ENCODE results near the gene TMEM95. TPM values are rescaled to one million over a fixed set of nuclear protein-coding genes. Genes with fewer than 3 reads are reported as not detected.

TMEM95 gene
- total RNA-seq, 2 experiments from 2014 or later, result not detected

DNA sequence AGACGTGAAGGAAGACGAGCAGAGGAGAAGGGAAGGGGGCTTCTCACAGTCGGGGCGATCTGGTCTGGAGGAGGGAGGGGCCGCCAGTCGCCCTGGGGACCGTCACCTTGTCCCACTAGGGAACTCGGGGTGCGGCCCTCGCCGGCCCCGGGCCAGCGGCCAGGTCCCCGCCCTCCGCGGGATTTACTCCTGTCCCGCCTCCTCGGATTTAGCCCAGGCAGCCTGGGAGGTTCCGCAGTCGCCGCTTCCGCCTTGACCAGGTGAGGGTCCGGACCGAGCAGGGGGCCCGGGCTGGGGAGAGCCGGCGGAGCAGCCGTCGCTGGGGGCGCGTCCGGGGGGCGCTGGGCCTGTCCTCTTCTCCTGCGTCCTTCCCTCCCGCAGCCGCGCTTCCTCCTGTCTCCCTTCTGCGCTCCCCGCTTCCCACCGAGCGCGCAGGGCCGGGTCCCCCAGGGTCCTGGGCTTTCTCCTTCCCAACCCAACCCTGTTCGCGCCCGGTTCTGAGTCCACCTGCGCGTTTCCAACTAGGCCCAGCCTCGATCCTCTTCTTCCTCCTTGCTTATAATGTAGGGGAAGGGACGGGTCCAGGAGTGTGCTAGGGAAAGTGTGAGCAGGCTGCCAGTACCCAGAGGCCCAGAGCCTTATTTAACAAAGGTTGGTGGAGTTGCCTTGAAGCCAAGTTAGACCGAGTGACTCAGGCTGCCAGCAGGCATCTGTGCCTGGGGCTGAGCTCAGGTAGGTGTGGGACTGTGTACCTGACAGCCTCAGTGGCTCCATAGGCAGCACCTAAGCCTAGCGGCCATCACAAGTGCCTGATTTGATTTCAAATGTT, 26.1 kb downstream of the TMEM95 start, which contains the start of gene TNK1:
TNK1 (plus strand) TSS at position 235 of the 829 bp plus-strand sequence. CDS start 1,838 bp downstream, outside the sequence.
- peaks cover 39% of the 10 kb centered on the region for H3K27me3 Mint-ChIP-seq (ENCODE audit: low read depth)
- POLR2A ChIA-PET, result no interaction called here

DNA sequence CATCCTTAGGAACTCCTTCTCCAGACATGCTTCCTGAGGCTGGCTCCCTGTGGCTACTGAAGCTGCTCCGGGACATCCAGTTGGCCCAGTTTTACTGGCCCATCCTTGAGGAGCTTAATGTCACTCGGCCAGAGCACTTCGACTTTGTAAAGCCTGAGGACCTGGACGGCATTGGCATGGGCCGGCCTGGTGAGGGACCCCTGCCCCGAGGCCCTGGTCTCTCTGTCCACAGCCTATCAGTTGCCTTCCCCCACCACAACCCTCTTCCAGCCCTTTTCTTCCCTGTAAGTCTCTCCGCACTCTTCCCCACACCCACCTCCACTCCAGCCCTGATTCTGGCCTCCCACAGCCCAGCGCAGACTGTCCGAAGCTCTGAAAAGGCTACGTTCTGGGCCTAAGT, 27.9 kb downstream of the TMEM95 start:
- H3K9me3 Mint-ChIP-seq (ENCODE audit: insufficient read depth), result no peaks in the 10 kb centered on the region
- CTCF ChIA-PET, result interaction anchor here (1.1 to 1.8 kb wide), 4 partner anchors 29 to 177 kb away, joined by 3 to 6 read pairs (median 4); no protein-coding TSS in a partner anchor
- peak overlapping the region; percentile 27 for H3K4me3 Mint-ChIP-seq
- no peaks in the 10 kb centered on the region for H3K36me3 Mint-ChIP-seq (ENCODE audit: low read depth)
- DNase-seq (no peak), ATAC-seq (no peak)
- no peak overlapping the region for H3K27ac Mint-ChIP-seq
- POLR2A ChIA-PET, result no interaction called here
- H3K27me3 Mint-ChIP-seq (ENCODE audit: low read depth), result peaks cover 33% of the 10 kb centered on the region
- H3K4me1 Mint-ChIP-seq (ENCODE audit: low read depth), result peaks cover 8% of the 10 kb centered on the region

More for the DNA sequence above, 26.1 kb downstream of the TMEM95 start, which contains the start of gene TNK1:
- Mint-ChIP-seq H3K27ac (no peak within 1 kb of the TSS), H3K4me3 (no peak within 1 kb of the TSS), H3K4me1 (ENCODE audit: low read depth) (peaks cover 8% of the 10 kb centered on the region), H3K9me3 (ENCODE audit: insufficient read depth) (no peaks in the 10 kb centered on the region), H3K36me3 (ENCODE audit: low read depth) (no peaks in the 10 kb centered on the region)
- ATAC-seq (no peak), DNase-seq (no peak)
- CTCF ChIA-PET, result interaction anchor here (1.8 kb wide), 1 partner anchor 179 kb away, joined by 6 read pairs; no protein-coding TSS in a partner anchor

DNA sequence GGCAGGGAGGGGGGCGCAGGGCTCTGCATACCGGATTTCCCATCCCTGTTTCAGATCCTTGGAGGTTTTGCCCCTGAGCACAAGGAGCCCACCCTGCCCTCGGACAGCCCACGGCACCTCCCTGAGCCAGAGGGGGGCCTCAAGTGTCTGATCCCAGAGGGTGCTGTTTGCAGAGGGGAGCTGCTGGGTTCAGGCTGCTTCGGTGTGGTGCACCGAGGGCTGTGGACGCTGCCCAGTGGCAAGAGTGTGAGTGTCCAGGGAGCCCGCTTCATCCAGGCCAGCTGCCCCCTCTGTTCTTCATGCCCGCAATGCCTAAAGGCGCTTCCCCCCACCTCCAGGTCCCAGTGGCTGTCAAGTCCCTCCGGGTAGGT, 28.4 kb downstream of the TMEM95 start:
- Mint-ChIP-seq H3K4me3 (no peak overlapping the region), H3K27ac (no peak overlapping the region)
- POLR2A ChIA-PET, result interaction anchor here (1.0 to 1.5 kb wide), 3 partner anchors 23 to 101 kb away, joined by 3 to 5 read pairs (median 4); partner anchors contain the start of genes FGF11 and POLR2A

DNA sequence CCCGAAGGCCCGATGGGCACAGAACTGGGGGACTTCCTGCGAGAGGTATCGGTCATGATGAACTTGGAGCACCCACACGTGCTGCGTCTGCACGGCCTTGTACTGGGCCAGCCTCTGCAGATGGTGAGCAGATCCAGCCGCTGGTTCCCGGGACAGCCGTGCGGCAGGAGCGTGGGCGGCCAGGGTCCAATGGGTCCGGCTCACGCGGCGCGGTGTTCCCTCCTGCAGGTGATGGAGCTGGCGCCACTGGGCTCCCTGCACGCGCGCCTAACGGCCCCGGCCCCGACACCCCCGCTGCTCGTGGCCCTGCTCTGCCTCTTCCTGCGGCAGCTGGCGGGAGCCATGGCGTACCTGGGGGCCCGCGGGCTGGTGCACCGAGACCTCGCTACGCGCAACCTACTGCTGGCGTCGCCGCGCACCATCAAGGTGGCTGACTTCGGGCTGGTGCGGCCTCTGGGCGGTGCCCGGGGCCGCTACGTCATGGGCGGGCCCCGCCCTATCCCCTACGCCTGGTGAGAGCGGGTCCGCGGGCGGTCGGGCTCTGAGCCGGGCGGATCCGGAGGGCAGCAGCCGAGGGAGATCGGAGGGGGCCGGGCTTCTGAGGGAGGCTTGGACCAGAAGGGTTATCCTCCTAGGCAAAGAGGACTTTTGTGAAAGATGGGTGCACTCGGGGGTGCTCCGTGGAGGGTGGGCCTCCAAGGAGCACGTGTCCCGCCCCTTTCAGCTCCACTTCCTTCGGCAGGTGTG, 29.0 kb downstream of the TMEM95 start:
- ChIA-PET POLR2A (interaction anchor here (0.6 to 1.5 kb wide), 6 partner anchors 20 to 134 kb away, joined by 3 to 5 read pairs (median 4); partner anchors contain the start of genes FGF11, POLR2A and TMEM256), CTCF (interaction anchor here (0.8 to 1.9 kb wide), 6 partner anchors 27 to 177 kb away, joined by 3 to 6 read pairs (median 4); no protein-coding TSS in a partner anchor)
- peak; percentile 98 for ATAC-seq
- Mint-ChIP-seq H3K9me3 (ENCODE audit: insufficient read depth) (no peaks in the 10 kb centered on the region), H3K4me1 (ENCODE audit: low read depth) (peaks cover 8% of the 10 kb centered on the region), H3K27me3 (ENCODE audit: low read depth) (peaks cover 33% of the 10 kb centered on the region), H3K27ac (peak overlapping the region; percentile 87), H3K36me3 (ENCODE audit: low read depth) (peaks cover under 1% of the 10 kb centered on the region), H3K4me3 (peak overlapping the region; percentile 75)
- peak; percentile 82 for DNase-seq

More for the DNA sequence above, 28.4 kb downstream of the TMEM95 start:
- H3K27me3 Mint-ChIP-seq (ENCODE audit: low read depth), result peaks cover 33% of the 10 kb centered on the region
- ATAC-seq, result no peak
- H3K4me1 Mint-ChIP-seq (ENCODE audit: low read depth), result peaks cover 8% of the 10 kb centered on the region
- DNase-seq, result no peak
- no peaks in the 10 kb centered on the region for H3K36me3 Mint-ChIP-seq (ENCODE audit: low read depth)
- CTCF ChIA-PET, result interaction anchor here (1.3 to 1.9 kb wide), 4 partner anchors 30 to 177 kb away, joined by 3 to 6 read pairs (median 5); no protein-coding TSS in a partner anchor
- no peaks in the 10 kb centered on the region for H3K9me3 Mint-ChIP-seq (ENCODE audit: insufficient read depth)

DNA sequence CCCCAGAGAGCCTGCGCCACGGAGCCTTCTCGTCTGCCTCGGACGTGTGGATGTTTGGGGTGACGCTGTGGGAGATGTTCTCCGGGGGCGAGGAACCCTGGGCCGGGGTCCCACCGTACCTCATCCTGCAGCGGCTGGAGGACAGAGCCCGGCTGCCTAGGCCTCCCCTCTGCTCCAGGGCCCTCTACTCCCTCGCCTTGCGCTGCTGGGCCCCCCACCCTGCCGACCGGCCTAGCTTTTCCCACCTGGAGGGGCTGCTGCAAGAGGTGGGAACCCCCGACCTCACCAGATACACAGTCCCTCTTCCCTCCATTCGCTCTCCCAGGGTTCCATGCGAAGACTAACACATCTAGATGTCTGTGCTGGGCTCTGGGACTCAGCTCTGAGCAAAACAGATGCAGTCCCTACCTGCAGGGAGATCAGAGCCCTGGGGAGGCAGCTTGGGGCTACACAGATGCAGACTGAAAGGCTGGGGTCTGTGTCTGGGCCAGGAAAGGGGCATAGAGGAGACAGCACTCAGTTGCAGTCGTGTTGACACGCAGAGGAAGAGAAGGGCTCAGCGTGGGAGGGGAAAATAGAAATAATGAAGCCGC, 29.6 kb downstream of the TMEM95 start:
- ChIA-PET POLR2A (interaction anchor here (0.7 to 1.5 kb wide), 5 partner anchors 19 to 135 kb away, joined by 3 to 5 read pairs (median 4); partner anchors contain the start of genes FGF11, POLR2A and TMEM256), CTCF (interaction anchor here (0.8 to 2.0 kb wide), 6 partner anchors 28 to 176 kb away, joined by 3 to 7 read pairs (median 4); no protein-coding TSS in a partner anchor)
- H3K4me3 Mint-ChIP-seq, result peak overlapping the region; percentile 75
- peak overlapping the region; percentile 87 for H3K27ac Mint-ChIP-seq
- peaks cover 7% of the 10 kb centered on the region for H3K36me3 Mint-ChIP-seq (ENCODE audit: low read depth)
- H3K4me1 Mint-ChIP-seq (ENCODE audit: low read depth), result peaks cover 10% of the 10 kb centered on the region
- no peaks in the 10 kb centered on the region for H3K9me3 Mint-ChIP-seq (ENCODE audit: insufficient read depth)
- DNase-seq, result no peak
- ATAC-seq, result no peak
- H3K27me3 Mint-ChIP-seq (ENCODE audit: low read depth), result peaks cover 27% of the 10 kb centered on the region

DNA sequence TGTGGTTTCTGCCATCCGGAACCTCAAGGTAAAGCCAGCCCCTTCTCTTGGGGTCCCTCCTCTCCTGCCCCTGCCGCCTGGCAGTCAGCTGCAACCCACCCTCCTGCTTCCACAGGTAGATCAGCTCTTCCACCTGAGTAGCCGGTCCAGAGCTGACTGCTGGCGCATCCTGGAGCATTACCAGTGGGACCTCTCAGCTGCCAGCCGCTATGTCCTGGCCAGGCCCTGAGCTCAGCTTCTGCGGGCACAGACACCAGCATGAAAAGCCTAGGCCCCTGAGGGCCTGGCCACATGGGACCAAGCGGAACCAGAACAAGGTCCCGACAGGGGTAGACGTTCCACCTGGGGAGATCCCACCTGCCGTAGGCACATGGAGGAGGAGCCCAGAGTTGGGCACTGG, 33.9 kb downstream of the TMEM95 start:
- ATAC-seq, result no peak
- Mint-ChIP-seq H3K36me3 (ENCODE audit: low read depth) (peaks cover 33% of the 10 kb centered on the region), H3K4me3 (no peak overlapping the region), H3K4me1 (ENCODE audit: low read depth) (peaks cover 25% of the 10 kb centered on the region), H3K9me3 (ENCODE audit: insufficient read depth) (no peaks in the 10 kb centered on the region), H3K27ac (no peak overlapping the region), H3K27me3 (ENCODE audit: low read depth) (no peaks in the 10 kb centered on the region)
- ChIA-PET CTCF (no interaction called here), POLR2A (interaction anchor here (1.1 kb wide), 1 partner anchor 11 kb away, joined by 3 read pairs; no protein-coding TSS in a partner anchor)
- DNase-seq, result no peak

DNA sequence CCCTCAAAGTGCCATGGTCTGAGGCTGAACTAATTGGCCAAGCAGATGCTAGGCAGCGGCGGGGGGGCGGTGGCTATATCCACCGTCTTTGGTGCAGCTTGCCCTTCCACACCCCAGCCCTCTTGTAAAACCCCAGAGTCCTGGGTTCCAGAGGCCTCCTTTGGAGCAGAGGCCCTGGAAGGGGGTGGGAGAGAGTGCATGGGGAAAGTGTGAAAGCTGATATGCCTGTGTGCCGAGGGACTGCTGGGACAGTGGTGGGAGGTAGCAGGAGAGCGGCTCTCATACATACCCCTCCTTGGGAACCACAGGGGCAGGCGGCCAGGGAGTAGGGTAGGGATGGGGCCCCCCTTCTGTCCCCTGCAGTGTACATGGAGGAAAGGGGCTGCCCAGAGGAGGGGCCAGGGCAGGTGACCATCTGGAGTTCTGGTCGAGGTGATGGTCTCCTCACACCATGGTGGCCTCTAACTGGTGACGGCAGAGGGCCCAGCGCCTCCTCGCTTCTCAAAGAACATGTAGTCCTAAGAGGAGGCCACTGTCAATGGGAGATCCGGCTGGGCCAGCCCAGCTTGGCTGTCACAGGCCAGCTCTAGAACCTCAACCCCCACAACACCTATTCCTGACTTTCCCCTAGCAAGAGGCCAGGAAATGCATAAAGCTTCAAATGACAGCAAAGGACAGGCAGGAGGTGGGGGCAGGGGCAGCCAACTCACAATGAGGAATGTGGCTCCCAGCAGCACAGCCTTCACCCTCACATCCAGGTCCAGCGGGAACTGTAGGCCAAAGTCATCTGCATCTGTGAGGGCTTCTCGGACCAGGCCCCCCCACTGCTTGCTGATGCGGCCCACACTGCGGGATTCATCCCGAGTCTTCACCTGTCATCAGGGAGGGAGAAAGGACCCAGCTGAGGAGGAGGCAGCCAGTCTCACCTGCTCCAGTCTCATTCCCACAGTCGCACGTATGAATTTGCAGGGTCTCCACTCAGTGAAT, 35.3 kb downstream of the TMEM95 start:
- Mint-ChIP-seq H3K27me3 (ENCODE audit: low read depth) (no peaks in the 10 kb centered on the region), H3K4me3 (no peak overlapping the region), H3K36me3 (ENCODE audit: low read depth) (peaks cover 33% of the 10 kb centered on the region), H3K27ac (no peak overlapping the region), H3K4me1 (ENCODE audit: low read depth) (peaks cover 26% of the 10 kb centered on the region), H3K9me3 (ENCODE audit: insufficient read depth) (no peaks in the 10 kb centered on the region)
- ChIA-PET POLR2A (no interaction called here), CTCF (interaction anchor here (1.4 kb wide), 1 partner anchor 297 kb away, joined by 3 read pairs; the partner anchor contains the start of gene TP53)
- ATAC-seq, result no peak
- no peak for DNase-seq

DNA sequence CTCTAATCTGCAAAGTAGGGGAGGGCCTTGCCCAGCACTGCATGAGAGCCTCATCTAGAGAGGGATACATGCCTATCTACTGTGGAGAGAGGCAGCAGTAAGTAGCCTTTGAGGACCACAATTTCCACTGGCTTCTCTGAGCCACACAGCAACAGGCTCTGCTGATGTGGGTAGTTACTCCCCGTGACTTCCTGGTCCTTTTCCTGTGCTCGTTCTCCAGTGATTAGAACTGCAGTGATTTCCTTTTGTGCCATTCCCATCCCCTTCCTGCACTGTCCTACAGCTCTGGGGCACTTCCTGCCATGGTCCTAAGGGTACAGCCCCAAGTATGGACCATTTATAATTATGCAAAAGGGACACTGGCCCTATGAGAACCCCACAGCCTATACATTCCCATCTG, 36.4 kb downstream of the TMEM95 start:
- POLR2A ChIA-PET, result no interaction called here

DNA sequence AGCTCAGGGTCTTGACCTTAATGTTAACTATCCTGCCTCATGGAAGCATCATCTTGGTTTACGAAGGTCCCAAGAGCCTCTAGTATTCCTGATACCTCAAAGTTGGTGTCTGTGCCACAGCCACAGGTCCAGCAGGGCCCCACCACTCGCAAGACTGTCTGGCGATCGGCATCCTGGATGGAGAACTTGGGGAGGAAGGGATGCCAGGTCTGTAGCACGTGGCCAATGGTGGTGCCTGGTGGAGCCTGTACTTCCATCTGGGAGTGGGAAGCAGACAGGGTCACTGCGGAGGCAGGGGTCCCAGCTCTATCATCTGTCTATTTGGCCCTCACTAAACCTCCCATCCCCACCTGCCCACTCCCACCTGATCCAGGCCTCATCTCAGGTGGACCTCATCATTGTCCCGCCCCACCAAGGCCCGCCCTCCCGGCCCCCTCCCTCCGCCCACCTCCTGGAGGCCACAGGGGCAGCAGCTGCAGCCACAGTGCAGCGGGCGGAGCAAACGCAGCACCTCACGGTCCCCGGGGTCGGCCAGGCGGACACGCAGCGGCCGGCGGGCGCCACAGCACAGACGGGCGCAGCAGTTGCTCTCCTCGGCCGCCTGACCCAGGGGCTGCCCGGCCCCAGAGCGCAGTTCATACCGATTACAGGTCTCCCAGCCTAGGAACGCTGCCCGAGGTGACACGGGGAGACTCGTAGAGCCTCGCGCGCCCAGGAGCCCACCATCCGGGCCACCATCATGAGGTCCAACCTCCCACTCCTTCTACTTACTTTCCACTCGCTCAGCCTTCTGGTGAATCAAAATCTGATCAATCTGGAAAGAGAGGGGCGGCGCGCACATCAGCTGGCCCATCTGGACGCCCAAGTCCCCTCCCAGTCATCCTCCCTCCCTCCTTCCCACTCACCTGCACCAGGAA, 38.0 kb downstream of the TMEM95 start:
- H3K9me3 Mint-ChIP-seq (ENCODE audit: insufficient read depth), result no peaks in the 10 kb centered on the region
- H3K36me3 Mint-ChIP-seq (ENCODE audit: low read depth), result peaks cover 33% of the 10 kb centered on the region
- ATAC-seq, result no peak
- H3K4me1 Mint-ChIP-seq (ENCODE audit: low read depth), result peaks cover 26% of the 10 kb centered on the region
- H3K4me3 Mint-ChIP-seq, result peak overlapping the region; percentile 92
- POLR2A ChIA-PET, result interaction anchor here (1.9 kb wide), 1 partner anchor 11 kb away, joined by 10 read pairs; the partner anchor contains the start of gene TMEM256
- DNase-seq, result no peak
- CTCF ChIA-PET, result interaction anchor here (2.4 kb wide), 1 partner anchor 11 kb away, joined by 6 read pairs; the partner anchor contains the start of gene TMEM256
- peak overlapping the region; percentile 49 for H3K27ac Mint-ChIP-seq
- no peaks in the 10 kb centered on the region for H3K27me3 Mint-ChIP-seq (ENCODE audit: low read depth)

More for the DNA sequence above, 36.4 kb downstream of the TMEM95 start:
- ATAC-seq, result no peak
- no peak overlapping the region for H3K27ac Mint-ChIP-seq
- H3K4me3 Mint-ChIP-seq, result no peak overlapping the region
- no peaks in the 10 kb centered on the region for H3K9me3 Mint-ChIP-seq (ENCODE audit: insufficient read depth)
- peaks cover 33% of the 10 kb centered on the region for H3K36me3 Mint-ChIP-seq (ENCODE audit: low read depth)
- no peak for DNase-seq
- CTCF ChIA-PET, result no interaction called here
- peaks cover 26% of the 10 kb centered on the region for H3K4me1 Mint-ChIP-seq (ENCODE audit: low read depth)
- no peaks in the 10 kb centered on the region for H3K27me3 Mint-ChIP-seq (ENCODE audit: low read depth)

Measured in activated CD8-positive, alpha-beta T cell treated with anti-CD3 and anti-CD28 coated beads, Interleukin-2, amount 10 ng/mL, durations not matched to agents 7 days and 5 days (primary cell).